NCI-H774 (cell line): ENCODE data around the gene ENTPD2.
"Not testable (repeated sequence)": the region's sequence is repeated elsewhere in the genome, so short reads cannot be mapped to it uniquely, and the experiment has no call there.

Experiments
- DNase-seq: peaks from one replicate; lab custom pipeline; 2025; lab: John Stamatoyannopoulos, UW

Gene ENTPD2

DNA sequence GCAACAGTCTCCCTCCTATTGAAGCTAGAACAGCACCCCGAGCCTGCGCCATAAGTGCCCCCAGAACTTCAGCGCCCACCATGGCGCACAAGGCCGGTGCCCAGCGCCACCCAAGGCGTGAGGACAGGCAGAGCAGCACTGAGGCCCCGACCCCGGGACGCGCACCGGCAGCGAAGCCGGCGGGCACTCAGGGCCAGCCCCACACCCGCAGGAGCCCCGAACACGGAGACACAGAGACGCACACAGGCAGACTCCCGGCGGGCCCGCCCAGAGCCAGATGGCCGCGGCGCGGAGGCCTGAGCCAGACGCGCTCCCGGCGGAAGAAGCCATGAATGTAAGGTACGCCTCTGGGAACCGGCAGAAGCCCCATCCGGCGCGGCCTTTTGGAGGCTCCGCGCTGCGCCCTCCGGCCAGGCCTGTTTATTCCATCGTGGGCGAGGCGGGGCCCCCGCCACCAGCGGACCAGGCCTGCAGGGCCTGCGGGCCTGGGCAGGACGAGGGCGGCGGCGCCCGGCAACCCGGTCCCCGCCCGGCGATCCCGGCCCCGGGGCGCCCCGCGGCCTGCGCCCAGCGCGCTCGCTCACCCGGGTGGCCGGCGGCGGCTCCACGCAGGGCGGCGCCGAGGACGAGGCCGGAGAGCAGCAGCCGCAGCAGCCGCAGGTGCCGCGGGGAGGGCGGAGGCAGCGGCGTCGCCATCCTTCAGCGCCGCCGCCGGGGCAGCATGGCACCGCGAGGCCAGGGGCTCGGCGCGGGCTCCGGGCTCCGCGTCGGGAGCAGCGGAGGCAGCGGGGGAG is 8.4 kb downstream of the ENTPD2 start:
- peak; percentile 9 for DNase-seq

DNA sequence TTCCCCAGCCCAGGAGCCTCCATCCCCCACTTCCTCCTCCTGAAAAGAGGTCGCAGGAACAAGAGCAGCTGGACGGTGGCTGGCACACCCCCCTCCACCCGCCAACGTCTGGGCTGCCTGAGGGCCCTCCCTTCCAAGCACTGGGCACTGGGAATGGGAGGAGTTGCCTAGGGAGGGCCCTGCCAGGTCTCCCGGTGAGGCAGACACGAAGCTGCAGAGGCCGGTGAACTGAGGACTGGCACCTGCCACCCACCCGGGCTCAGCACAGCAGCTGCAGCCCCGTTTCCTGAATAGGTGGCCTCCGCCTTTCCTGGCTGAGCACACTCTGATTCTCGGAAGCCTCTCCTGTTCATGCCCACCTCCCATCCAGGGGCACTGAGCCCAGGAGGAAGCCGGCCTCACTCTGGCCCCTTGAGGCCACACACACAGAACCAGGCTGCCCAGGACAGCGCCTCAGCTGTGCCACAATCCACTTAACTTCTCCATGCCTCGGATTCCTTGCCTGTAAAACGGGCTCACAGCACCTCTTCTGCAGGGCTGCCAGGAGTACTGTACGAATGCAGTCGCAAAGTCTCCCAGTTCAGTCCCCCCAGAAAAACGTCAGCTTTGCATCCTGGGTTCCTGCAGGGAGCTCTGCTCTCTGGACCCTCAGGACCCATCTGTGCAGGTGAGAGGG is 9.2 kb downstream of the ENTPD2 start:
- peak; percentile 18 for DNase-seq

DNA sequence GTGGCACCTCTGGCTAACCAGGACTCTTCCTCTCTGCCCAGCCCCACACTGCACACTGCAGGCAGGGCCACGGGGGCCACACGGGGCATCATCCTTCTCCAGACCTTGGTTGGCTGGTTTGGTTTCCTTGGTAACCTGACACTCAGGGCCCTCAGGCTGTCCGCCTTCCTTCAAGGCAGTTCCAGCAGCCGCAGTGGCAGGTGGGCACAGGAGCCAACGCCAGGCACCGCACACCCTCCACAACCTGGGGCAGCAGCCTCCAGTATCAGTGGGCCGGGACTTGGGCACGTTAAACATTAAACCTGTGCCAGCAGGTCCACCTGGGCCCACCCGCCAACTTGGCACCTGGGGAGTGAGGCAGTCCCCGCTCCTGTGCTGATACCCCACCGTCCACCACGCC is 9.8 kb downstream of the ENTPD2 start:
- DNase-seq: no peak

DNA sequence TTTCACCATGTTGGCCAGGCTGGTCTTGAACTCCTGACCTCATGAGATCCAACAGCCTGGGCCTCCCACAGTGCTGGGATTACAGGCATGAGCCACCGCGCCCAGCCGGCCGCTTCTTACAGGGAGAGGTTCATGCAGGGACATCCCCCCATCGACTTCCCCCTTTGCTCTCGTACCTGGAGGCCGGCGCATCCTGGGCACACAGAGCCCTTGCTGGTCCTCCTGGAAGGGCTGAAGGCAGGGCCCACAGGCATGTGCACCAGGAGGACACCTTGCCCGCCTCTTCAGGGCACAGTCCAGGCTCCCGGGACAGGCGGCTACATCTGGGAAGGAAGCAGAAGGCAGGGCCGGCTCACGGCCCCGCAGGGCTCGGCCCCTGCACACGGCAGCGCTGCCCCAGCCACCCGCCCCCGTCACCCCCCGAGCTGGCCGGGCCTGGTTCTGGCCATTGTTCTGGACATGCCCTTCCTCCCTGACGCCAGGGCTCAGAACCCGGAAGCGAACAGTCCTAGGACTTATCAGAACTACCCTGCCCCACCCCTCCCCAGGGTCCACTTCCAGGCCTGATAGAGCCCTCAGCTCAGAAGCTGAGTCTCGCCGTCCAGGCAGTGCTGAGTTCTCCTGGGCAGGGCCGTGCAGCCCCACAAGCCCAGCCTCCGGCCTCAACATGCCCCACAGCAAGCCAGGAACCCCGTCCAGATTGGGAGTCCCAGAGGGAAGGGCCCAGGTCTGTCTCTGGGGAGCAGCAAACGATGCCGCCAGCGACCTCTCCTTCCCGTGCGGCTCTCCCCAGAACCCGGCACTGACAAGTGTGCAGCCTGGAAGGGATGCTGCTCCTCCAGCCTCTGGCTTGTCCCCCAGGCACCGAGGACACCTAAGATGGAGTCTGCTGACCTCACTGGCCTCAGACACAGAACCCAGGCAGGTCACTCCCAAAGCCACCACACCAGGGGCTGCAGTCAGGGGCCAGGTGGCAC is 10.8 kb downstream of the ENTPD2 start:
- DNase-seq: no peak

DNA sequence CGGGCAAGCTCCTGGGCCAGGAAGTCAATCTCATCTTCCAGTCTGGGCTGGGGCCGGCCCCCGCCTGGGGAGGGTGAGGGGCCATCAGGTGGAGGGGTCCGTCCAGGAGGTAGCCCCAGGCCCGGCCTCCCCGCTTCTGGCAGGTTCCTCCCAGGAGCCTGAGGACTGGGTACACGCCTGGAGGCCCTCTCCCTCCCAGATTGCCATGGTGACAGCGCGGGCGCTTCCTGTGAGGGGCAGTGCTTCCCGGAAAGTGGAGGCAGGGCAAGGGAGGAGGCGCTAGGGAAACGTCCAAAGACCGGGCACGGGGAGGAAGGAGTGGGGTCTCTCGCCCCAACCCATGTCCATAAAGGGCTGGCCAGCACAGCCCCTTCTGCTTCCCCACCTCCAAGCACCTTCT is 12.7 kb downstream of the ENTPD2 start:
- DNase-seq: no peak

GRCh38 chr9:137040568-137040967 is 13.3 kb downstream of the ENTPD2 start:
- DNase-seq: no peak

DNA sequence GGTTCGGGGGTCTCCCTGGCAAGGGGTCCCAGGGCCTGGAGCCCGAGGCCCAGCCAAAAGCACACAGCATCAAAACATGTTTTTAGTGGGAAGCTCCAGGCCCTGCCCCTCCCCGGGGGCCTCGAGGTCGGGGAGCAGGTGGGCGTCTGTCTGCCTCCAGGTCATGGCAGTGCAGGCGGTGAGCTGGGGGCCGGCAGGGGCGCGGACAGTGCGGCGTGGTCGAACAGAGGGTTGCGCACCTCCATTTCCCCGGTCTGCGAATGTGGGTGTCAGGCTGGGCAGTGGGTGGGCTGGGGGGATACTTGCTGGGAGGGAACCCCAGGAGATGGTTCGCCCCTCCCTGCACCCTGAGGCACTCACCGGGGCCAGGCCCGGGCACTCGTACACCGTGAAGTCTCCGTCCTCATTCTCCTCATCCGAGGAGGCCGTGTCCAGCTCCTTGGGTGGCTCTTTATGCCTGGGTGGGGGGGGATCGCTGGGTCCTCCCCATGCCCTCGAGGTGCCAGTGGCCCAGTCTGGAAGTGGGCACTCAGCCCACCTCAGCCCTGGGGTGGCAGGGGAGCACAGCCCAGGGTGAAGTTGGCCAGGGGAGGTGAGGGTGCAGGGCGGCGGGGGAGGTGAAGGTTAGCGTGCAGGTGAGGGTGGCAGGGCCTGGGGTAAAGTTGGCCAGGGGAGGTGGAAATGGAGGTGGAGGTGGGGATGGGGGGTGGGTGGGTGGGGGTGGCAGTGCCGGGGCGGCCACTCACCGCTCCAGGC is 14.1 kb downstream of the ENTPD2 start:
- no peak for DNase-seq

DNA sequence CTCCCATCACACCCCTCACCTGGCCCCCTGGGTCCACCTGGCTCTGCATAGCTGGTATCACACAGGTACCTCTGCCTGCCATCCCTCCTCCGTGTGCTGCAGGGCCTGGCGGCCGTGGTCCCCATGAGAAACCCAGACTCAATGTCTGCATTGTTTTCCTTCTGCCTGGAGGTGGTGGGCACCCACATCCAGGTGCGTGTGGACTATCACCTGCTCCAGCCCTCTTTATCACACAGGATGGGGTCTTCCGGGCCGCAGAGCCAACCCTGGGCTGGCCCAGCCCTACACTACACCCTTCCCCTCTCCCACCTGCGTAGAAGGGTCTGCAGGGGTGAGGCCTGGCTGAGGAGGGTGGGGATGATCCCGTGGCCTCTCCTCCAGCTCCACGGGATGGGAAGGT is 14.9 kb downstream of the ENTPD2 start:
- no peak for DNase-seq

DNA sequence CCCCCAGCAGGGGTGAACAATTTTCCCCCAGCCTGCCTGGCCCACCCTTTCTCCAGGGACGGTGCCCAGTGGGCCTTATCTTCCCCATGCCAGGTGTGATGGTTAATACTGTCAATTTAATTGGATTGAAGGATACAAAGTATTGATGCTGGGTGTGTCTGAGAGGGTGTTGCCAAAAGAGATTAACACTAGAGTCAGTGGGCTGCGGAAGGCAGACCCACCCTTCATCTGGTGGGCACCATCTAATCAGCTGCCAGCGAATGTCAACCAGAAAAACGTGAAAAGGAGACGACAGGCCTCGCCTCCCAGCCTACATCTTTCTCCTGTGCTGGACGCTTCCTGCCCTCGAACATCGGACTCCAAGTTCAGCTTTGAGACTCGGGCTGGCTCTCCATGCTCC is 16.4 kb downstream of the ENTPD2 start:
- no peak for DNase-seq

- no peak for DNase-seq
Measured at GRCh38 chr9:137037035-137037434, 16.8 kb downstream of the ENTPD2 start.

DNA sequence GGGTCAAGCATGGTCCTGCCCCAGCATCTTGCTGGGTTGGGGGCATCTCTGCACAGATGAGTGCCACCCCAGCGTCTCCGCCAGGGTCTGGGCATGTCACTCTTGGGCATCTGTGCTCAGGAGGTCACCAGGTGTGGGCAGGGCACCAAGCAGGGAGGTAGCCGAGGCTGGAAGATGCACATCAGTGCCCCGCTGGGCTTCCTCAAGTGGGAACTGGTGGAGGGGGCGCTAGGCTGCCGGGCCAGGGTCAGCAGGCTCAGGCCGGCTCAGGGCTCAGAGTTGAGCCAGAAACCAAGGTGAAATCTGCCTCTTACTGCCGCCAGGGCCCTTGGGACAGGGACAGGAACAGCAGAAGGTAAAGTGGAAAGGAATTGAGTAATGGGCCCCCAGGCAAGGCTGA is 17.9 kb downstream of the ENTPD2 start:
- DNase-seq: no peak

DNA sequence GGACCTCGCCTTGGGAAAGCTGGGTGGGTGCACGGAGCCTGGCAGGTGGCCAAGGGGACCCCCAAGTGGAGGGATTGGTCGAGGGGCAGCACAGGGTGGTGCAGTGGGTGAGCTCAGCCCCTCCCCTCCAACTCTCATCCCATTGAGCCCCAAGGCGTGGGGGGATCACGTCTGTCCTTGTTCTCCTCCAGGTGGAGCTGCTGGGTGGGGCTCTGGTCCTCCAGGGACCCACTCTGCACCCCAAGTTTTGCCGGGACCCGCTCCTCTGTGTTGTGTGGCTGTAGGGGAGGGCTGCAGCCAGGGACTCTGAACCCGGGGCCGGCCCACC is 18.4 kb downstream of the ENTPD2 start:
- DNase-seq: no peak

- DNase-seq: peak; percentile 87
Measured at GRCh38 chr9:137034709-137035506, 19.0 kb downstream of the ENTPD2 start.

DNA sequence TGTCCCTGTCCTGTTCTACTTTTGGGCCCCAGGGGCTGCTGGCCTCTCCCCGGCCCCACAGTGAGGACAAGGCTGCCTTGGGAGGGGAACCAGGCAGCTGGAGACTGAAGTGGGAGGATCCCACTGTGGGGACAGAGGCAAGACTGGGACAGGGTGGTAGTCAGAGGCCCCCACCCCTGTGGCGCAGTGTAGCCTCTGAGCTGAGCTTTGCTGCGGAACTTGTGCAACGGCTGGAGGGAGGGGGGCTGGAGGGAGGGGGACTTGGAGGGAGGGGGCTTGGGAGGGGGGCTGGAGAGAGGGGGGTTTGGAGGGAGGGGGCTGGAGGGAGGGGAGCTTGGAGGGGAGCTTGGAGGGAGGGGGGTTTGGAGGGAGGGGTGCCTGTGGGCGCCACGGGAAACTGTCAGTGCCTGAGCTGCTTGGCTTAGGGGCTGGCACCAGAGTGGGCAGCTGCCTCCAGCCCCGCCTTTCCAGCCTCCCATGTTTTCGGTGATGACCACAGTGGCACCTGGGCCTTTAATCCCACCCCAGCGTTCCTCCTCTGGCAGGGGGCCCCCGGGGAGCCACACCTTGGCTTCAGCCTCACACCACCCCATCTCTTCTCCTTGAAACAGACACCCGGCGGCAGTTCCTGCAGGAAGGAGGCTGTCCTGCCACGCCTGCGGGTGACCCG is 19.7 kb downstream of the ENTPD2 start:
- DNase-seq: no peak

DNA sequence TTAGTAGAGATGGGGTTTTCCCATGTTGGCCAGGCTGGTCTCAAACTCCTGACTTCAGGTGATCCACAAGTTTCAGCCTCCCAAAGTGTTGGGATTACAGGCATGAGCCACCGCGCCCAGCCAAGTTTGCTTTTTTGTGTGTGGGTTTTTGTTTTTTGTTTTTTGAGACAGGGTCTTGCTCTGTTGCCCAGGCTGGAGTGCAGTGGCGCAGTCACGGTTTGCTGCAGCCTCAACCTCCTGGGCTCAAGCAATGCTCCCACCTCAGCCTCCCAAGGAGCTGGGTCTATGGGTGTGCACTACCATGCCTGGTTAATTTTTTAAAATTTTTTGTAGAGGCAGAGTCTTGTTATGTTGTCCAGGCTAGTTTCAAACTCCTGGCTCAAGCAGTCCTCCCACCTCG is 20.4 kb downstream of the ENTPD2 start:
- not testable (repeated sequence) for DNase-seq

- DNase-seq: no peak
Measured at GRCh38 chr9:137032858-137033257, 21.0 kb downstream of the ENTPD2 start.

GRCh38 chr9:137031904-137032640 is 21.8 kb downstream of the ENTPD2 start, which contains the start of gene FUT7:
Gene FUT7, minus strand, starts transcription at chr9:137032088. Its CDS starts 97 bp downstream, at chr9:137031991.
- DNase-seq: no peak

- DNase-seq: no peak
Measured at GRCh38 chr9:137030538-137031527, 23.0 kb downstream of the ENTPD2 start.
